A549 treated with GW870086 at 1 μM for 4 hours (cell line): ENCODE measurements around the gene CNTN5. TPM values are rescaled to one million over a fixed set of nuclear protein-coding genes. Genes with fewer than 3 reads are reported as not detected.

Source experiments
- total RNA-seq: library from RNA; stranded (reverse); fragments of 200-300 nt; extraction: Qiagen RNA extraction; gene quantifications from 5 replicates; pipeline ENCODE4 v1.2.3, GENCODE V29; 2022; ENCODE audit warnings: low read depth

Gene CNTN5
- not detected in 5 replicates for total RNA-seq

DNA sequence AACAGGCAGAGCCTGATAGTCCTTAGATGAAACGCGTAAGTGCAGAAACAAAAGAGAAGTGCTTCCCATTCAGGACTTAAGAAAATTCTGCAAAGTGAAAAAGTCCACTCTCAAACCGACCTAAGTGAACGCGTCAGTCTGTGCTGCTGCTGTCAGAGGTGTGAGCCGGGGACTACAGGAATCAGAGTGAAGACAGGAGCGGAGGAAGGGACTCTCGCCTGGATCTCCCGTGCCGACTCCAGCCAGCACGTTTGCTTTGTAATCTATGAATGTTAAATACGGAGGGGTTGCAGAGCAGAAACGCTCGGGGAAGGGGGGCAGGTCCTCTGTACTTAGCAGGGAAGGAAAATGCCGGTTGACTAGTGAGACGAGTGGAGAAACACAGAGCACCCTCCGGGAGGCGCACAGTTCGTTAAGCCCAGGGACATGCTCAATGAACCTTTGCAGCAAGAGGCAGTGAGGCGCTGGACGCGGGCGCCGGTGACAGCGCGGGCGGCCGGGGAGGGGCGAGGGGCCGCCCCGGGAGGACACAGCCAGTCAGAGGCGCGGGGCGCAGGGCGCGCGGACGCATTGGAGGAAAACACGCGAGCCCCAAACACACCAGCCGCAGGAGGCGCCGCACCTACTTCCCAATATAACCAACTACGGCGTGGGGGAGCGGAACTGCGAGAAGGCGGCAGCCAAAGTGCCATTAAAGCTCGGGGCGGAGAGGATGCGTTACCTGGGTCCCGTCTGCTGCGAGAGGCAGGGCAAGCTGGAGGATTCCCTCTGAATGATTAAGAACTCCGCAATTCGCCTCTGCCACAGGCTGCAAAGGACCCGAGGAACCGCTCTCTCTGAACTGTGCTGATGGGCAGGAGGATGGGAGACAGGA lies at the start of gene CNTN5:
Gene CNTN5 (plus strand): TSS at position 598 of the 874 bp plus-strand sequence.

